C4-2B (cell line): Measurements from ENCODE around the gene DACT3.

Experiments
- ZFX ChIP-seq: fragments of 450-650 bp; IDR thresholded peaks from 2 replicates; pipeline ENCODE4 v1.6.1; 2017
- TF ChIP-seq, protein P1 (sequence below): fragments of 450-650 bp; conservative IDR thresholded peaks from 2 replicates; pipeline ENCODE4 v1.5.1; 2017; ENCODE audit warnings: mild to moderate bottlenecking

DNA sequence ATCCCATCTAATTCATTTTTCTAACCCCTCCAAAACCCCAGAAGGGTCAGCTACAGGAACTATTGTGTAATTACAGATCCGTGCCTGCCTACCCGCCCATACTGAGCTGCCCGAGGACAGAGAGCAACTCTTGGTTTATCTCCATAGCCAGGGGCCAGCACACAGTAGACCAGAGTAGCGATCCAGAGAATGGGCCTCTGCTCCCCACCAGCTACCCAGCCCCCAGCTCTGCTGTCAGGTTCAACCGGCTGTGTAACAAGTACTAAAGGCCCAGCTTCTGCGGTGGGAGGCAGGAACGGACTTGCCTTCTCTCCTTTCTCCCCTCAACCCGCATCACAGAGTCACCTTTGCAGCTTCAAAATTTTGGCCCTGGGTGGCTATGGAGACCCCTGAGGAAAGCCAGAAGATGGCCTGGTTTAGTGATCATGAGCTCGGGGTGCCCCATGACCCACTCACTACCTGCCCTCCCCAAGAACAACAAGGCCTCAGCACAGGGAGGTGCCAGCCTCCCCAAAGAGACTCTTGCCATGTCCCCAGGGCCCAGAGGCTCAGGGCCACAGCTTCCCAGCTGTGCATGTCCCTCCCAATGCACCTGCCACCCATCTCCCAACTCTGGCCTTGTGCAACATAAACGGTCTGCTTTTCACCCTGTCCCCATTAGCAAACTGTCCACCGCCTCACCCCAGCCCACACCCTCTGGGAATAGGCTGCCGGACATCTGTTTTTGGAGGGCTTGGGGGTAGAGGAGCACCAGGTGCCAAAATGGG, 54.1 kb downstream of the DACT3 start:
- TF ChIP-seq, protein P1, sequence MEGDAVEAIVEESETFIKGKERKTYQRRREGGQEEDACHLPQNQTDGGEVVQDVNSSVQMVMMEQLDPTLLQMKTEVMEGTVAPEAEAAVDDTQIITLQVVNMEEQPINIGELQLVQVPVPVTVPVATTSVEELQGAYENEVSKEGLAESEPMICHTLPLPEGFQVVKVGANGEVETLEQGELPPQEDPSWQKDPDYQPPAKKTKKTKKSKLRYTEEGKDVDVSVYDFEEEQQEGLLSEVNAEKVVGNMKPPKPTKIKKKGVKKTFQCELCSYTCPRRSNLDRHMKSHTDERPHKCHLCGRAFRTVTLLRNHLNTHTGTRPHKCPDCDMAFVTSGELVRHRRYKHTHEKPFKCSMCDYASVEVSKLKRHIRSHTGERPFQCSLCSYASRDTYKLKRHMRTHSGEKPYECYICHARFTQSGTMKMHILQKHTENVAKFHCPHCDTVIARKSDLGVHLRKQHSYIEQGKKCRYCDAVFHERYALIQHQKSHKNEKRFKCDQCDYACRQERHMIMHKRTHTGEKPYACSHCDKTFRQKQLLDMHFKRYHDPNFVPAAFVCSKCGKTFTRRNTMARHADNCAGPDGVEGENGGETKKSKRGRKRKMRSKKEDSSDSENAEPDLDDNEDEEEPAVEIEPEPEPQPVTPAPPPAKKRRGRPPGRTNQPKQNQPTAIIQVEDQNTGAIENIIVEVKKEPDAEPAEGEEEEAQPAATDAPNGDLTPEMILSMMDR, result no peak
- no peak for TF ChIP-seq ZFX
